ENCODE results near the gene SCYL1. TPM values are rescaled to one million over a fixed set of nuclear protein-coding genes. Genes with fewer than 3 reads are reported as not detected.
"Not testable (repeated sequence)": the region's sequence is repeated elsewhere in the genome, so short reads cannot be mapped to it uniquely, and the experiment has no call there.

Gene SCYL1
- total RNA-seq, 1 donor, result 109 TPM

- H3K4me3 ChIP-seq (ENCODE audit: insufficient read depth, low read length), result no peak overlapping the region
- no peaks in the 10 kb centered on the region for H3K27me3 ChIP-seq (ENCODE audit: insufficient read depth, low read length)
- H3K36me3 ChIP-seq (ENCODE audit: insufficient read depth, low read length), result no peaks in the 10 kb centered on the region
- no peak overlapping the region for H3K4me2 ChIP-seq (ENCODE audit: insufficient read depth, low read length)
- H3K4me1 ChIP-seq (ENCODE audit: insufficient read depth, low read length), result peaks cover 49% of the 10 kb centered on the region
- no peak overlapping the region for H3K27ac ChIP-seq (ENCODE audit: low read depth, low read length)
- no peak for DNase-seq (ENCODE audit: insufficient read length, low spot score, missing footprints)
- H2AFZ ChIP-seq (ENCODE audit: low read length), result no peak overlapping the region
- peaks cover 12% of the 10 kb centered on the region for H3K79me2 ChIP-seq (ENCODE audit: insufficient read depth, low read length)
- no peaks in the 10 kb centered on the region for H4K20me1 ChIP-seq (ENCODE audit: insufficient read depth, low read length)
- no peaks in the 10 kb centered on the region for H3K9me3 ChIP-seq (ENCODE audit: low read depth, low read length)
- no peak for TF ChIP-seq CTCF (IDR thresholded peaks at IDR 0.05; ENCODE audit: extremely low read depth, low read depth, low read length)
These were observed 37.1 kb downstream of the SCYL1 start for GRCh38 chr11:65562020-65562419.

GRCh38 chr11:65562788-65563187 is 37.9 kb downstream of the SCYL1 start:
- Histone ChIP-seq H3K27me3 (ENCODE audit: insufficient read depth, low read length) (no peaks in the 10 kb centered on the region), H3K79me2 (ENCODE audit: insufficient read depth, low read length) (peaks cover 9% of the 10 kb centered on the region), H4K20me1 (ENCODE audit: insufficient read depth, low read length) (no peaks in the 10 kb centered on the region), H3K4me3 (ENCODE audit: insufficient read depth, low read length) (no peak overlapping the region), H3K9me3 (ENCODE audit: low read depth, low read length) (no peaks in the 10 kb centered on the region), H3K4me2 (ENCODE audit: insufficient read depth, low read length) (no peak overlapping the region), H3K4me1 (ENCODE audit: insufficient read depth, low read length) (peaks cover 49% of the 10 kb centered on the region), H3K27ac (ENCODE audit: low read depth, low read length) (no peak overlapping the region), H2AFZ (ENCODE audit: low read length) (no peak overlapping the region), H3K36me3 (ENCODE audit: insufficient read depth, low read length) (no peaks in the 10 kb centered on the region)
- no peak for TF ChIP-seq CTCF (IDR thresholded peaks at IDR 0.05; ENCODE audit: extremely low read depth, low read depth, low read length)
- DNase-seq (ENCODE audit: insufficient read length, low spot score, missing footprints), result no peak

- peaks cover 4% of the 10 kb centered on the region for H3K36me3 ChIP-seq (ENCODE audit: insufficient read depth, low read length)
- peaks cover 17% of the 10 kb centered on the region for H3K79me2 ChIP-seq (ENCODE audit: insufficient read depth, low read length)
- TF ChIP-seq CTCF (IDR thresholded peaks at IDR 0.05; ENCODE audit: extremely low read depth, low read depth, low read length), result no peak
- H4K20me1 ChIP-seq (ENCODE audit: insufficient read depth, low read length), result no peaks in the 10 kb centered on the region
- H3K4me3 ChIP-seq (ENCODE audit: insufficient read depth, low read length), result no peak overlapping the region
- DNase-seq (ENCODE audit: insufficient read length, low spot score, missing footprints), result no peak
- no peak overlapping the region for H3K27ac ChIP-seq (ENCODE audit: low read depth, low read length)
- no peaks in the 10 kb centered on the region for H3K9me3 ChIP-seq (ENCODE audit: low read depth, low read length)
- H3K27me3 ChIP-seq (ENCODE audit: insufficient read depth, low read length), result no peaks in the 10 kb centered on the region
- H3K4me1 ChIP-seq (ENCODE audit: insufficient read depth, low read length), result peaks cover 47% of the 10 kb centered on the region
- no peak overlapping the region for H3K4me2 ChIP-seq (ENCODE audit: insufficient read depth, low read length)
- H2AFZ ChIP-seq (ENCODE audit: low read length), result no peak overlapping the region
These were observed 38.7 kb downstream of the SCYL1 start for GRCh38 chr11:65563601-65564000.

- H4K20me1 ChIP-seq (ENCODE audit: insufficient read depth, low read length); H3K36me3 ChIP-seq (ENCODE audit: insufficient read depth, low read length); H3K27me3 ChIP-seq (ENCODE audit: insufficient read depth, low read length); H2AFZ ChIP-seq (ENCODE audit: low read length); H3K9me3 ChIP-seq (ENCODE audit: low read depth, low read length); H3K4me3 ChIP-seq (ENCODE audit: insufficient read depth, low read length); H3K4me2 ChIP-seq (ENCODE audit: insufficient read depth, low read length); DNase-seq (ENCODE audit: insufficient read length, low spot score, missing footprints): not testable (repeated sequence)
- Histone ChIP-seq H3K27ac (ENCODE audit: low read depth, low read length) (peak overlapping the region; percentile 71), H3K4me1 (ENCODE audit: insufficient read depth, low read length) (peaks cover 45% of the 10 kb centered on the region), H3K79me2 (ENCODE audit: insufficient read depth, low read length) (peaks cover 26% of the 10 kb centered on the region)
These were observed 40.1 kb downstream of the SCYL1 start for GRCh38 chr11:65564879-65565559.

Data from osteoblast (primary cell).